Left ventricle myocardium inferior (tissue), 1 donor: ENCODE data around the gene DPY19L3. TPM values are rescaled to one million over a fixed set of nuclear protein-coding genes. Genes with fewer than 3 reads are reported as not detected.

Experiments used
- DNase-seq: peaks from one replicate; pipeline ENCODE4 v3.0.0-alpha.2; 2020
- H3K27ac ChIP-seq: fragments of 200-600 bp; replicated peaks from 2 replicates; pipeline ENCODE4 v1.8.0; 2021
- H3K27me3 ChIP-seq: fragments of 200-600 bp; 2 replicates; pipeline ENCODE4 v1.8.0; 2021; ENCODE audit warnings: low read depth
- H3K36me3 ChIP-seq: fragments of 200-600 bp; 2 replicates; pipeline ENCODE4 v1.8.0; 2021
- H3K4me1 ChIP-seq: fragments of 200-600 bp; 2 replicates; pipeline ENCODE4 v1.8.0; 2021
- H3K4me3 ChIP-seq: fragments of 200-600 bp; 2 replicates; pipeline ENCODE4 v1.8.0; 2021; ENCODE audit warnings: mild to moderate bottlenecking, moderate library complexity
- H3K9me3 ChIP-seq: fragments of 200-600 bp; replicated peaks from 2 replicates; pipeline ENCODE4 v1.8.0; 2021
- intact Hi-C: fragments of 100-400 bp; cut with micrococcal nuclease; formaldehyde crosslinking; loops from one replicate; pipeline ENCODE4 v1.11.0; 2022
- total RNA-seq: library from RNA; stranded (reverse); fragmentation: NEBNext Ultra II Directional; extraction: Animal tissue kit (Norgen Biotek cat#: 25700); gene quantifications from one replicate; pipeline ENCODE4 v1.2.1, GENCODE V29; 2021
- TF ChIP-seq, protein P1 (sequence below): fragments of 200-600 bp; IDR thresholded peaks from 2 replicates; pipeline ENCODE4 v1.8.0; 2021; ENCODE audit warnings: antibody characterized with exemption, mild to moderate bottlenecking, borderline replicate concordance
- donor health status: DM: no; HTN: yes; CAD: no; lungs with severe emphysema.

The DPY19L3 gene
- total RNA-seq, 1 donor from 2014 or later = 5.2 TPM

DNA sequence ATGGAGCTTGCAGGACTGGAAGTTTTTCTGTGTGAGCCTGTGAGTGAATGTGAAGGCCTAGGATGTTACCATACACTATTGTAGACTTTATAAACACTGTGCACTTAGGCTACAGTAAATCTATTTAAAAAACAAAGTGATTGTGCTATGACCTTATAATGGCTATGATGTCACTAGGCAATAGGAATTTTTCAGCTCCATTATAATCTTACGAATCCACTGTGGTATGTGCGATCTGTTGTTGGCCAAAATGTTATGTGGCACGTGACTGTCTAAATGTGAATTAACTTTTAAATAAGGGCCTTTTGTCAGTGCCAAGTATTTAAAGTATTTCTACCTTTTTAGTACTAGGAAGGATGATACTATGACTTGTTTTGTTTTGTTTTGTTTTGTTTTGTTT lies 54.9 kb downstream of the DPY19L3 start:
- intact Hi-C loops = no loop called here
- Histone ChIP-seq H3K27ac (no peak overlapping the region), H3K4me3 (no peak overlapping the region), H3K4me1 (peaks cover 22% of the 10 kb centered on the region), H3K36me3 (peaks cover 21% of the 10 kb centered on the region), H3K27me3 (no peaks in the 10 kb centered on the region), H3K9me3 (no peaks in the 10 kb centered on the region)
- DNase-seq = no peak
- TF ChIP-seq, protein P1, sequence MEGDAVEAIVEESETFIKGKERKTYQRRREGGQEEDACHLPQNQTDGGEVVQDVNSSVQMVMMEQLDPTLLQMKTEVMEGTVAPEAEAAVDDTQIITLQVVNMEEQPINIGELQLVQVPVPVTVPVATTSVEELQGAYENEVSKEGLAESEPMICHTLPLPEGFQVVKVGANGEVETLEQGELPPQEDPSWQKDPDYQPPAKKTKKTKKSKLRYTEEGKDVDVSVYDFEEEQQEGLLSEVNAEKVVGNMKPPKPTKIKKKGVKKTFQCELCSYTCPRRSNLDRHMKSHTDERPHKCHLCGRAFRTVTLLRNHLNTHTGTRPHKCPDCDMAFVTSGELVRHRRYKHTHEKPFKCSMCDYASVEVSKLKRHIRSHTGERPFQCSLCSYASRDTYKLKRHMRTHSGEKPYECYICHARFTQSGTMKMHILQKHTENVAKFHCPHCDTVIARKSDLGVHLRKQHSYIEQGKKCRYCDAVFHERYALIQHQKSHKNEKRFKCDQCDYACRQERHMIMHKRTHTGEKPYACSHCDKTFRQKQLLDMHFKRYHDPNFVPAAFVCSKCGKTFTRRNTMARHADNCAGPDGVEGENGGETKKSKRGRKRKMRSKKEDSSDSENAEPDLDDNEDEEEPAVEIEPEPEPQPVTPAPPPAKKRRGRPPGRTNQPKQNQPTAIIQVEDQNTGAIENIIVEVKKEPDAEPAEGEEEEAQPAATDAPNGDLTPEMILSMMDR = no peak

DNA sequence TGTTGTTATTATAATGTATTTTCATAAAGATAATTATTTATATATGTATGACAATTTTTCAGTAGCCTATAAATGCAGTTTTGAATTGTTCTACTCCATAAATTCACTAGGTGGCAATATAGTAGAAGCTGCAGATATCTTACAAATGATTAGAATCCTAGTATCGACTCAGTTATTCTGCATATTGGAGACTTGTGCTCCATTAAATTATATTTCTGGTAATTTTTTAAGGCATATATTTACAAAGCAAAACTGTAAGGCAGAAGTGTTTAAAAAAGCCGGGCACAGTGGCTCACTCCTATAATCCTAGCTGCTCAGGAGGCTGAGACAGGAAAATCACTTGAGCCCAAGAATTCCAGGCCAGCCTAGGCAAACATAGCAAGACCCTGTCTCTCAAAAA lies 58.7 kb downstream of the DPY19L3 start:
- H3K4me1 ChIP-seq = peaks cover 3% of the 10 kb centered on the region
- no peak overlapping the region for H3K4me3 ChIP-seq
- no peaks in the 10 kb centered on the region for H3K9me3 ChIP-seq
- no peaks in the 10 kb centered on the region for H3K27me3 ChIP-seq
- intact Hi-C loops = no loop called here
- no peak overlapping the region for H3K27ac ChIP-seq
- H3K36me3 ChIP-seq = peaks cover 5% of the 10 kb centered on the region
- no peak for DNase-seq
- TF ChIP-seq, protein P1 = peak; percentile 36

DNA sequence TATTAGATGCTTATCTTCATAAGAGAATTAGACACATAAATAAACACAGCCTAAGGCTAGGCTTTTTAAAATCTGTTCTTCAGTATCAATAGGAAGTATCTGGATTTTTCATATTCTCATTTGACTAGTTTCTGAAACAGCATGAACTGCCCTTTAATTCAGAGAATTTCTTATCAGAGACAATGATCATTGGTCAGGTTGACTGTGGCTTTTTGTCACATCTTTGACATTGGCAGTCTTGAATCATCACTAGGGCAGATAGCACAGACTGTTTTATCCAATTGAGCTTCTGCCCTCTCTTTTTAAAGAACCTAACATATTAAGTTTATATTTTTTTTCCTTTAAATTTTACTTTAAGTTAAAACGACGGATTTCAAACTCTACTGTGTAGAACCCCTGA lies 59.6 kb downstream of the DPY19L3 start:
- peaks cover 5% of the 10 kb centered on the region for H3K36me3 ChIP-seq
- no peak for DNase-seq
- no peaks in the 10 kb centered on the region for H3K9me3 ChIP-seq
- H3K27me3 ChIP-seq = no peaks in the 10 kb centered on the region
- no peak overlapping the region for H3K4me3 ChIP-seq
- TF ChIP-seq, protein P1 = no peak
- no peak overlapping the region for H3K27ac ChIP-seq
- H3K4me1 ChIP-seq = no peaks in the 10 kb centered on the region
- intact Hi-C loops = no loop called here

DNA sequence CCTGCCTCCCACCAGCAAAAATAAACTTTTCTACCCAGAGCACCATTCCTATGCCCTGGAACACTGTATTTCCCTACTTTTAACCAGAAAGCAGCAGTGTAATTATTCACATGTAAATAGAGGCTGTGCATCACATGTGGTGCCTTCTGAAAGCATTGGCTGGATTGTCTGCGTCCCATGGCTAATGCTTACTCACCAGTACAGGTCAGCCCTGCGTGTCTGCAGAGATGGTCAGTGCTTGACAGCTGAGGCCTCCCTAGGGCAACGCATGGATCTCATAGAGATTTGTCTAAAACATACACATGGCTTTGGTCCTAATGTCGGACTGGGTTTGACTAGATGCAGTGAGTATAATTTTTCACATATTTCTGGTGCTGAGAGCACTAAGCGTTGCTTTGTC lies 64.2 kb downstream of the DPY19L3 start:
- TF ChIP-seq, protein P1 = no peak
- no peaks in the 10 kb centered on the region for H3K36me3 ChIP-seq

DNA sequence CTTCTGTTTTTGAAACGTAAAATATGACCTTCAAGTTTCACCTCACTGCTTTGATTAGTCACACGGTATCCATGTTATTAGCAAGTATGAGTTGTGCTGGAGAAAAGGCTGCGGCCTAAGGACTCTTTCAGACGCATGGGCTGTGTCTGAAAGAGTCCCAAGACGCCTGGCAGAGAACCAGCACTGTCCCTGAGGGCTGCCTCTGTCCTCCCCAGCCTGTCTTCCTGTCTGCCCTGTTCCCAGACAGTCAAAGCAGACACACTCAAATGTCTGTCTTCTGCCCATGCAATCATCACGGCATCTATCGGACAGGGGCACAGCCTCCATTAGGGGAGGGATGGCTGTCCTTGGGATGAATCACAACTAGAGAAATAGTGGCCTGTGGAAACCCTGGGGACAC lies 65.5 kb downstream of the DPY19L3 start:
- TF ChIP-seq, protein P1 = no peak
- H3K9me3 ChIP-seq = no peaks in the 10 kb centered on the region
- intact Hi-C loops = no loop called here
- H3K27me3 ChIP-seq = no peaks in the 10 kb centered on the region
- DNase-seq = peak; percentile 44
- H3K4me1 ChIP-seq = no peaks in the 10 kb centered on the region
- H3K36me3 ChIP-seq = no peaks in the 10 kb centered on the region
- H3K4me3 ChIP-seq = no peak overlapping the region
- H3K27ac ChIP-seq = no peak overlapping the region

More for the DNA sequence above, 64.2 kb downstream of the DPY19L3 start:
- Histone ChIP-seq H3K4me3 (no peak overlapping the region), H3K27ac (no peak overlapping the region), H3K9me3 (no peaks in the 10 kb centered on the region), H3K27me3 (no peaks in the 10 kb centered on the region), H3K4me1 (no peaks in the 10 kb centered on the region)
- no peak for DNase-seq
- intact Hi-C loops = no loop called here

DNA sequence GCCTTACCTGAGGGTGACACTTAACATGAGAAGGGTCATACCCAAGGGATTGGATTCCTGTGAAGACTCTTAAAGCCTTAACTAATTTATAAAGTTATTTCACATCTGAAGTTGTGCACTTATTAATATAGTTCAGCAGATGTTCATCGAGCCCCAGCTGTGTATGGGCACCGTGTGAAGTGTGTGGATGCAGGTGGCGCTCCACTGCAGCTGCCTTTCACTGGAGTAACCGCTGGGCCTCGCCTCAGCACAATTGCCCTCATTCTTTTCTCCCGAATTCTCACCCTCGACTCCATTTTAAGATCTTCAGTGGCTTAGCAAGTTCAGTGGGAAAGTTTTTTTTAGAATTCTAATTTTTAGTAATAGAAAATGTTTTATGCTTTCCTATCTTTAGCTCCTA lies 66.2 kb downstream of the DPY19L3 start:
- Histone ChIP-seq H3K4me3 (no peak overlapping the region), H3K27me3 (no peaks in the 10 kb centered on the region), H3K4me1 (no peaks in the 10 kb centered on the region), H3K36me3 (no peaks in the 10 kb centered on the region), H3K27ac (no peak overlapping the region), H3K9me3 (no peaks in the 10 kb centered on the region)
- DNase-seq = no peak
- intact Hi-C loops = no loop called here
- TF ChIP-seq, protein P1 = no peak
